ENCODE measurements around the gene C1orf116. TPM values are rescaled to one million over a fixed set of nuclear protein-coding genes. Genes with fewer than 3 reads are reported as not detected.

The C1orf116 gene
- polyA plus RNA-seq, 1 donor from 2014 or later: not detected

DNA sequence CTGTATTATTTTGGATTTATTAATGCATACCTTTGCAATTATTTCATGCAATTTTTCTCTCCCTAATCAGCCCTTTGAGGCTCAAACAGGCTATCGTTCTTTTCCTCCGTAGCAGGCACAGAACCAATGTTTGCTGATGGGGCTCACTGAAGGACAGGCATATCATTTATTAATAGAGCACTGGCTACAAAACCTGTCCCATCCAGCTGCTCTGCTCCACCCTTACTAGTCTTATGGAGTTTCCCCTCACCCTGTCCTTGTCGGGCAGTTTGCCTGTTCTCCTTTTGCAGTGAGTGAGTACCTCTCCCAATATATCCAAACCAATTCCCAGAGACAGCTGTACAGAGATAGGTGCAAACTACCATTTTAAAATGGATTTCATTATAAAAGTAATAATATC, 45.7 kb downstream of the C1orf116 start:
- no peaks in the 10 kb centered on the region for H3F3A ChIP-seq (ENCODE audit: insufficient read depth, low read length, poor library complexity, severe bottlenecking)
- H3K4me2 ChIP-seq (ENCODE audit: low read length): no peak overlapping the region
- no peaks in the 10 kb centered on the region for H3K9me2 ChIP-seq (ENCODE audit: insufficient read depth, low read length)
- TF ChIP-seq MXI1 (conservative IDR thresholded peaks at IDR 0.05; ENCODE audit: poor library complexity, severe bottlenecking) (no peak), SMC3 (conservative IDR thresholded peaks at IDR 0.05; ENCODE audit: poor library complexity) (no peak)
- no peaks in the 10 kb centered on the region for H3K27me3 ChIP-seq (ENCODE audit: insufficient read depth, low read depth, low read length)
- H3K4me3 ChIP-seq (ENCODE audit: low read length): no peak overlapping the region
- no peaks in the 10 kb centered on the region for H3K79me2 ChIP-seq (replicated peaks; ENCODE audit: insufficient read depth, low read length)
- H3K36me3 ChIP-seq (ENCODE audit: insufficient read depth, low read length): no peaks in the 10 kb centered on the region
- no peaks in the 10 kb centered on the region for H4K20me1 ChIP-seq (ENCODE audit: insufficient read depth)
- no peak overlapping the region for H2AFZ ChIP-seq (ENCODE audit: low read depth, low read length)
- H3K9ac ChIP-seq (ENCODE audit: low read length): no peak overlapping the region
- H3K9me3 ChIP-seq (ENCODE audit: low read length): no peaks in the 10 kb centered on the region
- H3K27ac ChIP-seq (ENCODE audit: low read length): no peak overlapping the region

GRCh38 chr1:206986402-206986801, 46.2 kb downstream of the C1orf116 start:
- Histone ChIP-seq H3K79me2 (replicated peaks; ENCODE audit: insufficient read depth, low read length) (no peaks in the 10 kb centered on the region), H3K4me3 (ENCODE audit: low read length) (no peak overlapping the region), H3K27me3 (ENCODE audit: insufficient read depth, low read depth, low read length) (no peaks in the 10 kb centered on the region), H3K27ac (ENCODE audit: low read length) (no peak overlapping the region), H3K4me2 (ENCODE audit: low read length) (no peak overlapping the region), H2AFZ (ENCODE audit: low read depth, low read length) (no peak overlapping the region), H3K9me2 (ENCODE audit: insufficient read depth, low read length) (no peaks in the 10 kb centered on the region), H3K36me3 (ENCODE audit: insufficient read depth, low read length) (no peaks in the 10 kb centered on the region), H3K9me3 (ENCODE audit: low read length) (no peaks in the 10 kb centered on the region), H3K9ac (ENCODE audit: low read length) (no peak overlapping the region), H3F3A (ENCODE audit: insufficient read depth, low read length, poor library complexity, severe bottlenecking) (no peaks in the 10 kb centered on the region), H4K20me1 (ENCODE audit: insufficient read depth) (no peaks in the 10 kb centered on the region)
- TF ChIP-seq SMC3 (conservative IDR thresholded peaks at IDR 0.05; ENCODE audit: poor library complexity) (no peak), POLR2AphosphoS5 (IDR thresholded peaks at IDR 0.05) (no peak), EZH2 (IDR thresholded peaks at IDR 0.05; ENCODE audit: borderline replicate concordance, insufficient read depth, low read length, poor library complexity, severe bottlenecking) (no peak), REST (IDR thresholded peaks at IDR 0.05; ENCODE audit: borderline replicate concordance) (no peak), EP300 (conservative IDR thresholded peaks at IDR 0.05; ENCODE audit: poor library complexity, severe bottlenecking) (no peak), MXI1 (conservative IDR thresholded peaks at IDR 0.05; ENCODE audit: poor library complexity, severe bottlenecking) (no peak), RAD21 (conservative IDR thresholded peaks at IDR 0.05) (no peak), TAF1 (IDR thresholded peaks at IDR 0.05; ENCODE audit: low read depth) (no peak)
- TF ChIP-seq, protein P1, sequence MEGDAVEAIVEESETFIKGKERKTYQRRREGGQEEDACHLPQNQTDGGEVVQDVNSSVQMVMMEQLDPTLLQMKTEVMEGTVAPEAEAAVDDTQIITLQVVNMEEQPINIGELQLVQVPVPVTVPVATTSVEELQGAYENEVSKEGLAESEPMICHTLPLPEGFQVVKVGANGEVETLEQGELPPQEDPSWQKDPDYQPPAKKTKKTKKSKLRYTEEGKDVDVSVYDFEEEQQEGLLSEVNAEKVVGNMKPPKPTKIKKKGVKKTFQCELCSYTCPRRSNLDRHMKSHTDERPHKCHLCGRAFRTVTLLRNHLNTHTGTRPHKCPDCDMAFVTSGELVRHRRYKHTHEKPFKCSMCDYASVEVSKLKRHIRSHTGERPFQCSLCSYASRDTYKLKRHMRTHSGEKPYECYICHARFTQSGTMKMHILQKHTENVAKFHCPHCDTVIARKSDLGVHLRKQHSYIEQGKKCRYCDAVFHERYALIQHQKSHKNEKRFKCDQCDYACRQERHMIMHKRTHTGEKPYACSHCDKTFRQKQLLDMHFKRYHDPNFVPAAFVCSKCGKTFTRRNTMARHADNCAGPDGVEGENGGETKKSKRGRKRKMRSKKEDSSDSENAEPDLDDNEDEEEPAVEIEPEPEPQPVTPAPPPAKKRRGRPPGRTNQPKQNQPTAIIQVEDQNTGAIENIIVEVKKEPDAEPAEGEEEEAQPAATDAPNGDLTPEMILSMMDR (IDR thresholded peaks at IDR 0.05; ENCODE audit: poor library complexity, severe bottlenecking): no peak

All from neural cell (in vitro differentiated cells).